Body of pancreas (tissue), 4 donors: ENCODE results near the gene ECT2L. TPM values are rescaled to one million over a fixed set of nuclear protein-coding genes. Genes with fewer than 3 reads are reported as not detected.
A peak's percentile ranks its signal among the peaks of the same experiment; 100 is the strongest.

Experiments
- ATAC-seq: fragments of 150-250 bp; one replicate; pipeline ENCODE4 v1.9.1; 2016
- DNase-seq, 4 donors: peaks; one replicate each; pipeline ENCODE4 v3.0.0-alpha.2; 2019
- H3K27ac ChIP-seq, 4 donors: fragments of 200-600 bp; sonication (generic); 1 replicate in 3 of 4; 2 replicates in 1 of 4; pipeline versions ENCODE4 v1.5.1 to v1.6.1; 2016 to 2019; ENCODE audit warnings: mild to moderate bottlenecking in 1 of 4, mixed read lengths in 1 of 4, moderate library complexity in 1 of 4
- H3K27me3 ChIP-seq, 2 donors: fragments of 200-600 bp; sonication (generic); one replicate each; pipeline ENCODE4 v1.6.0; 2016; ENCODE audit warnings: mild to moderate bottlenecking in 1 of 2
- H3K36me3 ChIP-seq, 2 donors: fragments of 200-600 bp; sonication (generic); replicated peaks in 1 of 2; 2 replicates each; pipeline ENCODE4 v1.5.1; 2016; ENCODE audit warnings: low read depth in 2 of 2; ENCODE audit not compliant: insufficient read depth in 1 of 2
- H3K4me1 ChIP-seq: fragments of 200-600 bp; sonication (generic); one replicate; pipeline ENCODE4 v1.6.0; 2016
- H3K4me3 ChIP-seq, 2 donors: fragments of 200-600 bp; sonication (generic); 1 replicate in 1 of 2; 2 replicates in 1 of 2; pipeline ENCODE4 v1.5.1; 2016 to 2019
- H3K9me3 ChIP-seq, 3 donors: fragments of 200-600 bp; sonication (generic); 1 replicate in 2 of 3; 2 replicates in 1 of 3; pipeline ENCODE4 v1.5.1; 2016
- POLR2A ChIP-seq, 3 donors: fragments of 450-650 bp; IDR thresholded peaks; one replicate each; pipeline ENCODE4 v1.6.1; 2016; ENCODE audit warnings: antibody characterized with exemption in 3 of 3, mild to moderate bottlenecking in 2 of 3
- WGBS, 2 donors: methylation state at CpG; one replicate each; pipeline ENCODE4 v1.1.5; 2017; 5-methylcytosine and 5-hydroxymethylcytosine counted together
- intact Hi-C: fragments of 100-400 bp; cut with DNase I; formaldehyde crosslinking; loops from one replicate; pipeline ENCODE4 v1.15.1; 2023
- total RNA-seq, 2 donors: library from RNA; depleted of rRNA; stranded (reverse); fragments of >200 nt; gene quantifications; one replicate each; pipeline ENCODE4 v1.1.0, GENCODE V29; 2016
- TF ChIP-seq, protein P1 (sequence below), 7 experiments: fragments of 450-650 bp in 4 of 7; fragments of 200-600 bp in 3 of 7; sonication (generic) in 3 of 7; IDR thresholded peaks; one replicate each; pipeline ENCODE4 v1.5.1; 2016 to 2019; ENCODE audit warnings: antibody characterized with exemption in 7 of 7

ECT2L gene, protein sequence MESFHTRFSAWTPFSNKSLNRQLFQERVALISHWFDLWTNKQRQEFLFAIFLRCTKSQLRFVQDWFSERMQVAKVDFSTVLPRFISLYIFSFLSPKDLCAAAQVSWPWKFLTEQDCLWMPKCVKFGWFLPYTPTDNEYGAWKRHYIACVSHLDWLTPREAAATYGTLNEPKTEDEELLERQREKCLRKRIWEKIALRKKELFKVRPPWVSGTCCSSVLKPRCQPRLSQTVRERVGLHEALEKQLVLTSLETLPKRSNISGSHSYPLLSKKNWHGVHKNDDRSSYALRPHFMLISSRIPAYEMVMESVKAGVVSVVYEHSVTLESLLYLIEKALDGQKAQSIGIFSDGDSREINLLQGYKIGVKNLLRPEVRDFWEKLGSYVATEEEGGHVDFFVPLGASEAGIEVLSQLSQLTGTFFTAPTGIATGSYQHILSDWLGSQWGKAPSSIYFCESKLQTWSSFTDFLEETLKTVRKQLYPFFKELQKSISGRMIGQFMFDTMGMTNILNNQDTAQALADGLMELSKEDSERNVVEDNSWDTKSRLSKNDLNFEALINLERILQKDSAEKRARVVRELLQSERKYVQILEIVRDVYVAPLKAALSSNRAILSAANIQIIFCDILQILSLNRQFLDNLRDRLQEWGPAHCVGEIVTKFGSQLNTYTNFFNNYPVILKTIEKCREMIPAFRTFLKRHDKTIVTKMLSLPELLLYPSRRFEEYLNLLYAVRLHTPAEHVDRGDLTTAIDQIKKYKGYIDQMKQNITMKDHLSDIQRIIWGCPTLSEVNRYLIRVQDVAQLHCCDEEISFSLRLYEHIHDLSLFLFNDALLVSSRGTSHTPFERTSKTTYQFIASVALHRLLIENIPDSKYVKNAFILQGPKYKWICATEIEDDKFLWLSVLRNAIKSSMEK
- total RNA-seq, result not detected

DNA sequence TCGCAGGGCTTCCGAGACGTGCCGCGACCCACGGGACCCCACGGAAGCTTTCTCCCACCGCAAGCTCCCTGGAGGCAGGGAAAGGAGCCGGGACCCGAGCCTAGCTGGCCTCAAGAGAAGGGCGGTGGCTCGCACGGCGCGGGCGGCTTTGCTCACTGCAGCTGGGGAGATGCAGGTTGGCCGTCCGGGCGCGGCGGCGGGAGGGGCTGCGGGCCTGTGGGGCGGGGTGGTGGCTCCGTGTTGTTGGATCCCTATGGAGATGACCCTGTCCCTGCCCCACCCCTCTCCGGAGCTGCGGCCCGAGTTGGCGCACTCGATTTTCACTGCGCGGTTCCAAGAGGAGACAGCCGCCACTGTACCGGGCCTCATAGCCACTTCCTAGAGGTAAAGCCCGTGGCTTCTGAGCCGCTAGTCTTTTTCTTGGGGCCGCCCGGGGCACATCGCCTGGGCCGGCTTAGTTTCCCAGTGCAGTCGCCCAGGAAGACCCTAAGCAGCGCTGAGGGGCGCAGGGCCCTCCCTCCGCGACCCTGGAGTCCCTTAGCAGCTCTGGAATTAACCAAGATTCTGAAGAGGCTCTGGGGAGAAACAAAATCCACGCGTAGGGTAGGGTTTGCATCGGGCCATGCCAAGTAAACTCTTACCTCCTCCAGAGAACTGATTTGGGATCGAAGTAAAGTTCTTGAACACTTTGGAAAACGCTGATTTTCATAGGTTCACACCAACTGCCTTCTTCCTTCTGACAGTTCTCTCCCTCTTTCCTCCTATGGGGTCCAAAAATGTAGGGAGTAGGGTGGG lies at the start of gene ECT2L:
TSS of gene ECT2L (plus strand) at position 279 of the 795 bp plus-strand sequence. CDS start 17,188 bp downstream, outside the sequence.
- 23 to 36% methylated on average over 26 to 48 of the region's 50 CpGs for WGBS, 2 donors
- Histone ChIP-seq H3K27ac (no peak within 1 kb of the TSS), H3K4me1 (no peaks in the 10 kb centered on the region), H3K36me3 (peaks cover 0 to 3% of the 10 kb centered on the region in 2 donors), H3K9me3 (no peaks in the 10 kb centered on the region), H3K27me3 (no peaks in the 10 kb centered on the region), H3K4me3 (no peak within 1 kb of the TSS)
- DNase-seq (peak; percentile 35 to 49 (median 39)), ATAC-seq (peak; percentile 68)
- intact Hi-C loops, result no loop called here
- TF ChIP-seq, protein P1, sequence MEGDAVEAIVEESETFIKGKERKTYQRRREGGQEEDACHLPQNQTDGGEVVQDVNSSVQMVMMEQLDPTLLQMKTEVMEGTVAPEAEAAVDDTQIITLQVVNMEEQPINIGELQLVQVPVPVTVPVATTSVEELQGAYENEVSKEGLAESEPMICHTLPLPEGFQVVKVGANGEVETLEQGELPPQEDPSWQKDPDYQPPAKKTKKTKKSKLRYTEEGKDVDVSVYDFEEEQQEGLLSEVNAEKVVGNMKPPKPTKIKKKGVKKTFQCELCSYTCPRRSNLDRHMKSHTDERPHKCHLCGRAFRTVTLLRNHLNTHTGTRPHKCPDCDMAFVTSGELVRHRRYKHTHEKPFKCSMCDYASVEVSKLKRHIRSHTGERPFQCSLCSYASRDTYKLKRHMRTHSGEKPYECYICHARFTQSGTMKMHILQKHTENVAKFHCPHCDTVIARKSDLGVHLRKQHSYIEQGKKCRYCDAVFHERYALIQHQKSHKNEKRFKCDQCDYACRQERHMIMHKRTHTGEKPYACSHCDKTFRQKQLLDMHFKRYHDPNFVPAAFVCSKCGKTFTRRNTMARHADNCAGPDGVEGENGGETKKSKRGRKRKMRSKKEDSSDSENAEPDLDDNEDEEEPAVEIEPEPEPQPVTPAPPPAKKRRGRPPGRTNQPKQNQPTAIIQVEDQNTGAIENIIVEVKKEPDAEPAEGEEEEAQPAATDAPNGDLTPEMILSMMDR (IDR thresholded peaks at IDR 0.05), result no peak
- no peak for TF ChIP-seq POLR2A (IDR thresholded peaks at IDR 0.05)

DNA sequence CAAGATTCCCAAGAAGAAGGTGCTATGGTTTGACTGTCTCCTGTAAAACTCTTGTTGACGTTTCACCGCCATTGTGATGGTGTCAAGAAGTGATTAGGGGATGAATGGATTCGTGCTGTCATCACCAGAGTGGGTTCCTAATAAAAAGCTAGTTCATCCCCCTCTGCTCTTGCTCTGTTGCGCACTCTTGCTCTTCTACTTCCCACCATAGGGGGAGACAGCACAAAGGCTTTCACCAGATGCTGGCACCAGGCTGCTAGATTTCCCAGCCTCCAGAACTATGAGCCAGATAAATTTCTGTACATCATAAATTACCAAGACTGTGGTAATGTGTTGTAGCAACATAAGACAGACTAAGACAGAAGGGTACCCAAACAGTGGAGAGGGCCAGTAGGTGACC lies 43.9 kb upstream of the ECT2L start:
- Histone ChIP-seq H3K36me3 (no peaks in the 10 kb centered on the region), H3K27ac (no peak overlapping the region), H3K4me3 (no peak overlapping the region), H3K4me1 (no peaks in the 10 kb centered on the region), H3K9me3 (no peaks in the 10 kb centered on the region), H3K27me3 (no peaks in the 10 kb centered on the region)
- WGBS, 2 donors, result 90 to 92% methylated on average over 4 of the region's 4 CpGs
- intact Hi-C loops, result no loop called here
- ATAC-seq, result no peak
- no peak for DNase-seq
- no peak for TF ChIP-seq POLR2A (IDR thresholded peaks at IDR 0.05)
- TF ChIP-seq, protein P1 (IDR thresholded peaks at IDR 0.05), result no peak

DNA sequence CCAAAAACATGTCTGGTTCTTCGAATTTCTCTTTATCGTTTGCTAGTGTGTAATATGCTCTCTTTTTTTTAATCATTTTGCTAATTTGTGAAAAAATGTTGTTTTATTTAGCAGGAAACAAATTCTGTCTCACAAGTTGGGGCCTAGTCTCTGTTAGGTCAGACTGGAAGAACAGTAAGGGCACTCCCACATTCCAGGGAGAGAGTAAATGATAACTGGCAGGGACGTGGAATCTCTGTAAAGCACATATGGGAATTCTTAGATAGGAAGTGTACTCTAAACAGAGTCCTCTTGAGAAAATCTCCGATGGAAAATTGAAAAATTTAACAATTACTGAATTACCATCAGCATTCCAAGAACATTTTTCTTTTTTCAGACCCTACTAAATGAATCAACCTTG lies 38.8 kb upstream of the ECT2L start:
- 72 to 75% methylated on average over 4 of the region's 4 CpGs for WGBS, 2 donors
- no peak for DNase-seq

More for the DNA sequence above, 38.8 kb upstream of the ECT2L start:
- Histone ChIP-seq H3K27ac (no peak overlapping the region), H3K4me1 (no peaks in the 10 kb centered on the region), H3K27me3 (no peaks in the 10 kb centered on the region), H3K4me3 (no peak overlapping the region), H3K9me3 (no peaks in the 10 kb centered on the region), H3K36me3 (no peaks in the 10 kb centered on the region)
- intact Hi-C loops, result no loop called here
- no peak for TF ChIP-seq POLR2A (IDR thresholded peaks at IDR 0.05)
- TF ChIP-seq, protein P1 (IDR thresholded peaks at IDR 0.05), result no peak
- ATAC-seq, result no peak
